Effector memory CD4-positive, alpha-beta T cell (primary cell): ENCODE results near the gene PTH1R.
A peak's percentile ranks its signal among the peaks of the same experiment; 100 is the strongest.

Source experiments
- DNase-seq, 3 donors: peaks; one replicate each; pipeline ENCODE4 v3.0.0-alpha.2; 2020
- H3K27ac ChIP-seq: 2 replicates; pipeline ENCODE4 v1.7.0; 2013; ENCODE audit warnings: mild to moderate bottlenecking, low read length, moderate library complexity; ENCODE audit not compliant: insufficient read depth, poor library complexity, severe bottlenecking
- H3K27me3 ChIP-seq: replicated peaks from 2 replicates; pipeline ENCODE4 v1.7.0; 2013; ENCODE audit warnings: mild to moderate bottlenecking, low read length; ENCODE audit not compliant: insufficient read depth, control insufficient read depth, poor library complexity, severe bottlenecking
- H3K36me3 ChIP-seq: 2 replicates; pipeline ENCODE4 v1.7.0; 2013; ENCODE audit warnings: mild to moderate bottlenecking, low read length, moderate library complexity; ENCODE audit not compliant: control insufficient read depth, insufficient read depth
- H3K4me1 ChIP-seq: 2 replicates; pipeline ENCODE4 v1.7.0; 2013; ENCODE audit warnings: low read length, mild to moderate bottlenecking; ENCODE audit not compliant: control insufficient read depth, insufficient read depth, poor library complexity, severe bottlenecking
- H3K4me3 ChIP-seq: 2 replicates; pipeline ENCODE4 v1.7.0; 2013; ENCODE audit warnings: low read length, low read depth, mild to moderate bottlenecking; ENCODE audit not compliant: insufficient read depth, poor library complexity, severe bottlenecking
- H3K9me3 ChIP-seq: 2 replicates; pipeline ENCODE4 v1.7.0; 2013; ENCODE audit warnings: mild to moderate bottlenecking, low read length, moderate library complexity; ENCODE audit not compliant: control insufficient read depth

The PTH1R gene

DNA sequence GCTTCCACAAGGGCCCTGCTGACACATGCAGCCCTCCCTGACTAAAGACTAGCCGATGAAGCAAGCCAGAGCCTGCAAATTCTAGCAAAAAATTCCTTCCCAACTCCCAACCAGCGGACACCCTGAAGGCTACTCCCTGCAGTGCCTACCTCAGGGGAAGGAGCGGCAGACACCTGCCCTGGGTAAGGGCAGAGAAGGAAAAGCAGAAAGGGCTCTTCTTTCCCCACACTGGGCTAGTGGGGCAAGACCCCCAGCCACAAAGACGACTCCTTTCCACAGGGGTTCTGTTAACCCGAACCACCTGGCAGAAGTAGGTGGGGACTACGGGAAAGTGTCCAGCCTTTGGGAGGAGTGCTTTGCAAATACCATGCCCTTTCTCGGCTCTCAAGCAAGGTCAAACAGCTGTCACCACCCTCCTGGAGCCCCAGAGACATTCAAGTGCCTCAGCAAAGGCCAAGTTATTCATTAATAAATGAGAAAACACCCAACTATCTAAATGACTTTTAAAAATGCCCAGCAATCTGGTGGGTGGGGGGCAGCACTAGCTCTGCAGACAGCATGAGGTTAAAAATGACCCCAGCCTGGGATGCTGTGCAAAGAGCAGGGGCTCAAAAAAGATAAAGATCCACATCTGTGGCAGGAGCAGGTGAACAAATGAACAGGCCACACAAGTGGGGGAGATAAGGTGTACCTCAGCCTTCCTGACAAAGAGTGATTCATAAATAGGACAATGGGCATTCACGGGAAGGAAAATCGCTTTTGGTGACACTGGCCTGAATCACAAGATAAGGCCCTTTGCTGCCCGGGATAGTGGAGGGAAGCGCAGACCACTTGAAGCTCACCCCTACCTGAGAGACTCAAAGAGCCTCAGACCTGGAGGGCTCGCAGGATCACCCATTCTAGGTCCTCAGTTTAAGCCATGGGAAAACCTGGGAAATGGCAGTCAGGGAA is 66.0 kb downstream of the PTH1R start:
- peaks cover 42% of the 10 kb centered on the region for H3K4me1 ChIP-seq
- no peaks in the 10 kb centered on the region for H3K9me3 ChIP-seq
- no peak for DNase-seq
- H3K36me3 ChIP-seq = peaks cover 23% of the 10 kb centered on the region
- no peak overlapping the region for H3K4me3 ChIP-seq
- H3K27me3 ChIP-seq = no peaks in the 10 kb centered on the region
- H3K27ac ChIP-seq = no peak overlapping the region

DNA sequence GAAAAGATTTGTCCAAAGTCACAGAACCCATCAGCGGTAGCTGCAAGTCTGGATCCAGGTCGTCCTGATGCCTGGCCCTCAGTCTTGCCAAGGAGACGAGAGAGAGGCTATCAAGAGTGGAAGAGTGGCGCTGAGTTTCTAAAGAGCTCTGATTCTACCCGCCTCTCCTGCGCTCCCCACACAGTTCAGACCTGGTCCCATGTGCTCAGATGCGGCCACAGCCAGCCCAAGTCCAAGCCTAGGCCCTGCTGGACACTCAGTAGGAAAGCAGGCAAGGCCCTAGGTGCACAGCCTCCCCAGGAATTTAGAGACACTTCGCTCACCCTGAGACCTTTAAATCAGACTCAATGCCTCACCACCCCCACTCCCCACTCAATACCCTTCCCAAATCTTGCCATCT is 66.7 kb downstream of the PTH1R start:
- no peaks in the 10 kb centered on the region for H3K27me3 ChIP-seq
- no peak overlapping the region for H3K27ac ChIP-seq
- H3K4me3 ChIP-seq = no peak overlapping the region
- peaks cover 48% of the 10 kb centered on the region for H3K4me1 ChIP-seq
- no peak for DNase-seq
- peaks cover 23% of the 10 kb centered on the region for H3K36me3 ChIP-seq
- no peaks in the 10 kb centered on the region for H3K9me3 ChIP-seq

GRCh38 chr3:46946416-46946815 is 68.9 kb downstream of the PTH1R start:
- Histone ChIP-seq H3K27me3 (no peaks in the 10 kb centered on the region), H3K9me3 (no peaks in the 10 kb centered on the region), H3K27ac (peak overlapping the region; percentile 87), H3K4me1 (peaks cover 67% of the 10 kb centered on the region), H3K36me3 (peaks cover 8% of the 10 kb centered on the region), H3K4me3 (no peak overlapping the region)
- no peak for DNase-seq

GRCh38 chr3:46946856-46947545 is 69.5 kb downstream of the PTH1R start:
- Histone ChIP-seq H3K36me3 (peaks cover 4% of the 10 kb centered on the region), H3K9me3 (no peaks in the 10 kb centered on the region), H3K27ac (peak overlapping the region; percentile 87), H3K4me3 (peak overlapping the region; percentile 27), H3K27me3 (no peaks in the 10 kb centered on the region), H3K4me1 (peaks cover 68% of the 10 kb centered on the region)
- DNase-seq = peak; percentile 75 to 84 (median 81)

DNA sequence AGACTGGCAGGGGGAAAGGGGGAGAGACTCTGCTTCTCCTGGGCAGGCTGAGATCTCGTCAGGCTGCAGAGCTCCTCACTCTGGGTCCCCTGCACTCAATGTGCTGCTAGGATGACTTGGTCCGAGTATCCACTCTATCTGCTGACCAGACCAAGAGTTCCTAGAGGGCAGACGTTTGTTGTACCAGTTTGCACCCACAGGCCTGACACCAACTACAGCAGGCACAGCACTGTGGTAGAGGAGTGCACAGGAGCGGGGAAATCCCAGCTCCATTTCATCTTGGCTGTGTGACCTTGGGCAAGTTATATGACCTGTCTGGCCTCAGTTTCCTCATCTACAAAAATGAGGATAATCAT is 70.0 kb downstream of the PTH1R start:
- Histone ChIP-seq H3K9me3 (no peaks in the 10 kb centered on the region), H3K4me1 (peaks cover 73% of the 10 kb centered on the region), H3K27ac (peak overlapping the region; percentile 87), H3K36me3 (no peaks in the 10 kb centered on the region), H3K27me3 (no peaks in the 10 kb centered on the region), H3K4me3 (peak overlapping the region; percentile 27)
- peak in 1 of 3 donors; percentile 29 for DNase-seq

DNA sequence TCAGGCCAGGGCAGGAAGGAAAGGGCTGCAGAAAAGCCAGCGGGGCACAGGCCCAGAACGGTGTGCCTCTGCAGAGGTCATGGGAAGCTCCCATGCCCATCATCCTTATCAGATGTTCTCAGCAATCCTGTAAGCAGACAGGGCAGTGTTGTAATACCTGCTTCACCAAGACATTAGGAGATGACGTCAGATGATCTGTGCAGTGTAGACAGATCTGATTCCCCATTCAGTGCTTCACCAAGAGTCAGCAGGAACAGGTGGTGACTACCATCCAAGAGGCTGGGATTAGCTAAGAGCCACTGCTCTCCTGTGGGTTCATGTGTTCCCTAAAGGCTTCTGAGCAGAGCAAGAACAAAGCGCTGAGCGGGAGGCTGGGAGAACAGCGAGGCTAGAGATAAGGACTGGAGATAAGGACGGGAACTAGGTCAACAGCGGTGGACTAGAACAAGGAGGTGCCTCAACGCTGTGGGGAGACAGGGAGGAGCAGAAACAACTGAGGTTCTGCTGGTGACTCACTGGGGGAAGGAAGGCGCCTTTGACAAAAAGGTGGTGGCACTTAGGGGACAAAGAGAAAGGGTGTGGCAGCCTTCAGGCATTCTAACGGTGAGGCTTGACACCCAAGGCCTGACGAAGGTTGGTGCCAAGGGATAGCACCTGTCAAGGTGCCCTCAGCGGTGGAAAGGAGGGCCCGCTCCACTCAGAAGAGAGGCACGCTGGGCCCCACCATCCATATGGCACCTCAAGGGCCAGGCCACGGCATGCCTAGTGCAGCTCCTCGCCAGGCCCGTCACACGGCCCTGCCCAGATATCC is 70.7 kb downstream of the PTH1R start:
- Histone ChIP-seq H3K36me3 (no peaks in the 10 kb centered on the region), H3K27me3 (no peaks in the 10 kb centered on the region), H3K27ac (peak overlapping the region; percentile 87), H3K4me3 (peak overlapping the region; percentile 27), H3K4me1 (peaks cover 79% of the 10 kb centered on the region), H3K9me3 (no peaks in the 10 kb centered on the region)
- peak; percentile 79 to 85 (median 84) for DNase-seq

- Histone ChIP-seq H3K4me1 (peaks cover 80% of the 10 kb centered on the region), H3K4me3 (no peak overlapping the region), H3K27ac (peak overlapping the region; percentile 87), H3K36me3 (no peaks in the 10 kb centered on the region), H3K27me3 (no peaks in the 10 kb centered on the region), H3K9me3 (no peaks in the 10 kb centered on the region)
- peak in 1 of 3 donors; percentile 19 for DNase-seq
These were observed 71.5 kb downstream of the PTH1R start for GRCh38 chr3:46948830-46949671.

DNA sequence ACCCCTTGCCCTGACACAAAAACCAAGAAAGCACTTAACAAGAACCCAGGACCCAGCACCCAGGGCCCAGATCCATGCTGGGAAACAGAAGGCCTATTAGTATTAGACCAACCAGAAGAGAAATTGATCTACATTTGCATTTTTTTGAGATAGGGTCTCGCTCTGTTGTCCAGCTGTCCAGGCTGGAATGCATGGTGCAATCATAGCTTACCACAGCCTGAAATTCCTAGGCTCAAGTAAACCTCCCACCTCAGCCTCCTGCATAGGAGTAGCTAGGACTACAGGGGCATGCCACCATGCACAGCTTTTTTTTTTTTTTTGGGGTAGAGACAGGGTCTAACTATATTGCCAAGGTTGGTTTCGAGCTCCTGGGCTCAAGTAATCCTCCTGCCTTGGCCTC is 72.7 kb downstream of the PTH1R start:
- no peak overlapping the region for H3K27ac ChIP-seq
- peaks cover 88% of the 10 kb centered on the region for H3K4me1 ChIP-seq
- no peaks in the 10 kb centered on the region for H3K9me3 ChIP-seq
- H3K4me3 ChIP-seq = no peak overlapping the region
- no peak for DNase-seq
- H3K36me3 ChIP-seq = no peaks in the 10 kb centered on the region
- H3K27me3 ChIP-seq = no peaks in the 10 kb centered on the region

DNA sequence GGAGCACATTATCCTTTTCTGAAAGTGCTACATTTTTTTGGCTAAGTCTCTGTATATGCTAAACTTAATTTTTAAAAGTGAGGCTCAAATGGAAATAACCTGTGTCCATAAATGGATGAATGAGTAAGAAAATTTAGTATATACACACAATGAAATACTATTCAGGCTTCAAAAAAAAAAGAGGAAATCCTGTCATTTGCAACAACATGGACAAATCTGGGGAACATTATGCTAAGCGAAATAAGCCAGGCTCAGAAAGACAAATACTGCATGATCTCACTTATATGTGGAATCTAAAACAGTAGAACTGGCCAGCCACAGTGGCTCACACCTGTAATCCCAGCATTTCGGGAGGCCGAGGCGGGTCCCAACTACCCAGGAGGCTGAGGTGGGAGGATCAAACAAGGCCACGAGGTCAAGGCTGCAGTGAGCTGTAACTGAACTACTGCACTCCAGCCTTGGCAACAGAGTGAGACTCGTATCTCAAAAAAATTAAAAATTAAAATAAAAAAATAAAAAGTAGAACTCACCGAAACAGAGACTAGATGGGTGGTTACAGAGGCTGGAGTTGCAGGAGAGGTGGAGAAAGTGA is 73.2 kb downstream of the PTH1R start:
- no peak for DNase-seq
- H3K36me3 ChIP-seq = no peaks in the 10 kb centered on the region
- peaks cover 91% of the 10 kb centered on the region for H3K4me1 ChIP-seq
- H3K9me3 ChIP-seq = no peaks in the 10 kb centered on the region
- H3K27ac ChIP-seq = peak overlapping the region; percentile 10
- no peak overlapping the region for H3K4me3 ChIP-seq
- no peaks in the 10 kb centered on the region for H3K27me3 ChIP-seq
